K562 (cell line): Measurements from ENCODE around the gene RABGAP1L. TPM values are rescaled to one million over a fixed set of nuclear protein-coding genes. Genes with fewer than 3 reads are reported as not detected.

Source experiments
- BACH1 ChIP-seq: fragments of 200-800 bp; sonication (Bioruptor generic); IDR thresholded peaks from 2 replicates; pipeline ENCODE4 v1.6.1; 2016; ENCODE audit warnings: missing genetic modification characterization, missing compliant biosample characterization
- FOXJ2 ChIP-seq: fragments of 200-800 bp; sonication (Bioruptor generic); IDR thresholded peaks from 2 replicates; pipeline ENCODE4 v1.6.1; 2016; ENCODE audit warnings: missing genetic modification characterization, missing compliant biosample characterization
- KDM2B ChIP-seq: fragments of 250-450 bp; sonication (Bioruptor Pico); IDR thresholded peaks from 2 replicates; pipeline ENCODE4 v1.8.0; 2021; ENCODE audit warnings: mild to moderate bottlenecking, moderate library complexity
- MECOM ChIP-seq: fragments of 250-450 bp; sonication (Bioruptor Pico); IDR thresholded peaks from 2 replicates; pipeline ENCODE4 v1.8.0; 2022; ENCODE audit warnings: inconsistent platforms
- MTA2 ChIP-seq: fragments of 450-650 bp; IDR thresholded peaks from 2 replicates; pipeline ENCODE4 v1.6.1; 2016; ENCODE audit warnings: low read depth
- MXI1 ChIP-seq: IDR thresholded peaks from 2 replicates; pipeline ENCODE4 v1.6.1; 2011; ENCODE audit warnings: low read depth, mild to moderate bottlenecking, improper control_type of control experiment, low read length
- PRPF4 ChIP-seq: fragments of 200-400 bp; formaldehyde crosslinking; IDR thresholded peaks from one replicate; pipeline ENCODE4 v1.6.1; 2017; ENCODE audit warnings: low read length, low read depth, mild to moderate bottlenecking; ENCODE audit not compliant: insufficient read depth, poor library complexity, severe bottlenecking
- PURB ChIP-seq: sonication (generic); formaldehyde crosslinking; IDR thresholded peaks from 2 replicates; pipeline ENCODE4 v1.9.0; 2021; ENCODE audit warnings: low read depth, mild to moderate bottlenecking, missing genetic modification reagents
- RHOXF2B ChIP-seq: fragments of 250-450 bp; sonication (Bioruptor Pico); conservative IDR thresholded peaks from 2 replicates; pipeline ENCODE4 v1.5.1; 2021
- ZBED1 ChIP-seq: IDR thresholded peaks from 2 replicates; pipeline ENCODE4 v1.6.1; 2014
- ZBTB2 ChIP-seq: fragments of 450-650 bp; IDR thresholded peaks from 2 replicates; pipeline ENCODE4 v1.6.1; 2016; ENCODE audit warnings: antibody characterized with exemption
- ZBTB40 ChIP-seq, 2 experiments: fragments of 450-650 bp in 1 of 2; sonication (generic) in 1 of 2; formaldehyde crosslinking in 1 of 2; IDR thresholded peaks; 2 replicates each; pipeline versions ENCODE4 v1.7.1 to v1.9.0; 2016 to 2022; ENCODE audit warnings: inconsistent platforms in 1 of 2, mild to moderate bottlenecking in 1 of 2, missing genetic modification reagents in 1 of 2
- ZFP36 ChIP-seq: fragments of 150-350 bp; IDR thresholded peaks from 2 replicates; pipeline ENCODE4 v1.6.1; 2018; ENCODE audit warnings: low read length, low read depth; ENCODE audit not compliant: partially characterized antibody
- ZFX ChIP-seq: sonication (generic); formaldehyde crosslinking; IDR thresholded peaks from 2 replicates; pipeline ENCODE4 v1.8.0; 2022; ENCODE audit warnings: mild to moderate bottlenecking, missing genetic modification reagents, moderate library complexity
- ZNF561 ChIP-seq: fragments of 450-650 bp; formaldehyde crosslinking; conservative IDR thresholded peaks from 2 replicates; pipeline ENCODE4 v1.4.0; 2020; ENCODE audit warnings: mild to moderate bottlenecking, moderate library complexity
- polyA plus RNA-seq, 8 experiments: library from polyadenylated mRNA; depleted of rRNA in 4 of 8; stranded (reverse) in 5 of 8; unstranded in 3 of 8; fragments of >200 nt; fragmentation: Nextera tagmentation in 2 of 8; fragmentation: Illumina TruSeq in 1 of 8; extraction: Ambion mirVana in 2 of 8; extraction: Trizol in 1 of 8; gene quantifications; 2 replicates each; pipeline versions ENCODE4 v1.2.1 to v1.2.3, GENCODE V29; 2011 to 2014; ENCODE audit warnings: inconsistent platforms in 1 of 8, missing spikeins in 1 of 8
- total RNA-seq, 7 experiments: library from RNA; depleted of rRNA in 6 of 7; stranded (reverse); fragments of >200 nt in 6 of 7; fragmentation: Illumina TruSeq in 2 of 7; extraction: Trizol in 2 of 7; gene quantifications; 2 replicates each; pipeline versions ENCODE4 v1.2.1 to v1.2.3, GENCODE V29; 2011 to 2021; ENCODE audit warnings: low replicate concordance in 1 of 7
- TF ChIP-seq, protein P1 (sequence below): fragments of 250-450 bp; sonication (Bioruptor Pico); IDR thresholded peaks from 2 replicates; pipeline ENCODE4 v1.5.0; 2022; ENCODE audit warnings: mild to moderate bottlenecking

RABGAP1L gene
- total and polyA plus RNA-seq, 9 of the 15 experiments (the other 6 are each of a cell fraction or from before 2014, with no cell fraction given), result 16.5 to 44.9 (median 26.7) TPM

- TF ChIP-seq ZFX (CRISPR knock-in tag) (peak; percentile 100), KDM2B (no peak), ZBTB2 (peak; percentile 97), FOXJ2 (tag) (peak; percentile 91), MXI1 (peak; percentile 87), ZBTB40 (IDR thresholded peaks at IDR 0.05) (peak; percentile 99), ZBTB40 (CRISPR knock-in tag; IDR thresholded peaks at IDR 0.05) (no peak), PURB (CRISPR knock-in tag) (no peak), RHOXF2B (no peak), ZFP36 (peak; percentile 69), MECOM (CRISPR knock-in tag) (no peak), MTA2 (0 out of 2 replicates have a peak, but pooled peaks have one; percentile 2), PRPF4 (no peak), BACH1 (tag) (no peak; the same call in 1 of the 2 replicates), ZNF561 (CRISPR knock-in tag) (no peak), ZBED1 (peak; percentile 78)
- TF ChIP-seq, protein P1, sequence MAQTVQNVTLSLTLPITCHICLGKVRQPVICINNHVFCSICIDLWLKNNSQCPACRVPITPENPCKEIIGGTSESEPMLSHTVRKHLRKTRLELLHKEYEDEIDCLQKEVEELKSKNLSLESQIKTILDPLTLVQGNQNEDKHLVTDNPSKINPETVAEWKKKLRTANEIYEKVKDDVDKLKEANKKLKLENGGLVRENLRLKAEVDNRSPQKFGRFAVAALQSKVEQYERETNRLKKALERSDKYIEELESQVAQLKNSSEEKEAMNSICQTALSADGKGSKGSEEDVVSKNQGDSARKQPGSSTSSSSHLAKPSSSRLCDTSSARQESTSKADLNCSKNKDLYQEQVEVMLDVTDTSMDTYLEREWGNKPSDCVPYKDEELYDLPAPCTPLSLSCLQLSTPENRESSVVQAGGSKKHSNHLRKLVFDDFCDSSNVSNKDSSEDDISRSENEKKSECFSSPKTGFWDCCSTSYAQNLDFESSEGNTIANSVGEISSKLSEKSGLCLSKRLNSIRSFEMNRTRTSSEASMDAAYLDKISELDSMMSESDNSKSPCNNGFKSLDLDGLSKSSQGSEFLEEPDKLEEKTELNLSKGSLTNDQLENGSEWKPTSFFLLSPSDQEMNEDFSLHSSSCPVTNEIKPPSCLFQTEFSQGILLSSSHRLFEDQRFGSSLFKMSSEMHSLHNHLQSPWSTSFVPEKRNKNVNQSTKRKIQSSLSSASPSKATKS, result no peak
Observed at GRCh38 chr1:174999216-174999935, 840.1 kb downstream of the RABGAP1L start (continued).
